Effector memory CD8-positive, alpha-beta T cell (primary cell): Measurements from ENCODE around the gene ASTL.

Source experiments
- ATAC-seq: fragments of 150-1000 bp; cut with Tn5 transposase; replicated peaks from 2 replicates; pipeline ENCODE4 v1.10.0; 2021; ENCODE audit warnings: mild to moderate bottlenecking, moderate library complexity
- DNase-seq, 3 experiments: peaks; one replicate each; pipeline ENCODE4 v3.0.0; 2021
- H3K27ac Mint-ChIP-seq, 2 donors: one replicate each; pipeline ENCODE4 v1.8.0; 2022; ENCODE audit warnings: mild to moderate bottlenecking in 2 of 2, mixed read lengths in 2 of 2, moderate library complexity in 2 of 2
- H3K27me3 Mint-ChIP-seq, 2 donors: one replicate each; pipeline ENCODE4 v1.8.0; 2022; ENCODE audit warnings: mixed read lengths in 2 of 2
- H3K36me3 Mint-ChIP-seq: one replicate; pipeline ENCODE4 v1.8.0; 2022; ENCODE audit warnings: mild to moderate bottlenecking, moderate library complexity, mixed read lengths; ENCODE audit not compliant: insufficient read depth
- H3K4me1 Mint-ChIP-seq, 2 donors: one replicate each; pipeline ENCODE4 v1.8.0; 2022; ENCODE audit warnings: low read depth in 2 of 2, mixed read lengths in 2 of 2
- H3K4me3 Mint-ChIP-seq, 2 donors: one replicate each; pipeline ENCODE4 v1.8.0; 2022; ENCODE audit warnings: mild to moderate bottlenecking in 2 of 2, mixed read lengths in 2 of 2, moderate library complexity in 2 of 2
- H3K9me3 Mint-ChIP-seq, 2 donors: one replicate each; pipeline ENCODE4 v1.8.0; 2022; ENCODE audit warnings: mixed read lengths in 2 of 2

ASTL gene

DNA sequence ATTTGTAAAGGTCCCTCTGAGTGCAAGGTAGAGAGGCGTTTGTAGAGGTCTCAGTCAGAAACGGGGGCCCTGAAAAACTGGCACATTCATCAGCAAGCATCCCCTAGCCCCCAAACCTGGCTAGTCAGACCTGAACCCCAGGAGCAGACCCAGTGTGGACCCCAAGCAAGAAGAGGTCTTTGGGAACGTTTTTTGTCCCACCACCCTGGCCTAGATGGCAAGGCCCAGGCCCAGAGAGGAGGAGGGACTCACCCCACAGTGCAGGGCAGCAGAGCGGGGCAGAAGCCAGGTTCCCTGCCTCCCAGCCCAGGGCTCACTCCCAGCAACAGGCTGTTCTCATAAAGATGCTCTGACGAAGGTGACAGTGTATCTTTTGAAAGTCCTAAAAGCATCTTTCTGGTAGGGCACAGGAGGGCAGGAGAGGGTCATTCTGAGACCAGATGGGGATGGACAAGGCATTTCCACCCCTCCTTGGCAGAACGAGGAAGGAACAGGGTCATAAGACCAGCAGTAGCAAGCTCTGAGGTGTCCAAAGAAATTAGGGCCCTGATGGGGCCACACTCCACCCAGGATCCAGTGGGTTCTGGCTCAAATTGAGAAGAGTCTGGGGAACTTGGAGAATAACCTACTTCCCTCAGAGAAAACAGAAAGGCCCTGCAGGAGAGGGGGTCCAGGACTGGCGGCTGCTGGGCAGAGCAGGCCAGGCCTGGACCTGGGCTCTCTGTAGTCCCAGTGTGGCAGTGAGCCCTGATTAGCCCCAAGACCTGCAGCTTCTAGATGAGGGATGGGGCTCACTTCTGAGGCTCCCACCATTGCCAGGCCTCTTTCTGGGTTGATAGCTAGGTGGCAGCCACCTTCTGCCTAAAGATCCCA, 40.1 kb downstream of the ASTL start:
- ATAC-seq, result no peak
- Mint-ChIP-seq H3K9me3 (no peaks in the 10 kb centered on the region), H3K36me3 (peaks cover 4% of the 10 kb centered on the region), H3K4me1 (no peaks in the 10 kb centered on the region), H3K4me3 (no peak overlapping the region), H3K27me3 (no peaks in the 10 kb centered on the region), H3K27ac (peak overlapping the region; percentile 51 to 54)
- DNase-seq, result no peak

DNA sequence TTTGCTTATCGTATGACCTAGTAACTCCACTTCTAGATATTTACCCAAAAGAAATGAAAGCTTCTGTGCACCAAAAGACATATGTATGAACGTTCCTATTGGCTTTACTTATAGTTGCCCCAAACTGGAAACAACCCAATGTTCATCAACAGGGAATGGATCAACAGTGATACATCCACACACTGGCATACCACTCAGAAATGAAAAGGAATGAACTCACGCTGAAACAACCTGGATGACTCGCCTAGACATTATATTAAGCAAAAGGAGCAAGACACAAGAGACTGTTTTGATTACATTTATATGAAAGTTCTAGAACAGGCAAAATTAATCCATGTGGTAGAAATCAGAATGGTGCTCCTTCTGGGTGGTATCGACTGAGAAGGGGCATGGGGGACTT, 40.9 kb downstream of the ASTL start:
- Mint-ChIP-seq H3K27me3 (no peaks in the 10 kb centered on the region), H3K4me1 (no peaks in the 10 kb centered on the region), H3K9me3 (no peaks in the 10 kb centered on the region), H3K4me3 (no peak overlapping the region), H3K27ac (peak overlapping the region in 1 of 2 donors; percentile 51), H3K36me3 (peaks cover 4% of the 10 kb centered on the region)
- DNase-seq, result no peak
- no peak for ATAC-seq

DNA sequence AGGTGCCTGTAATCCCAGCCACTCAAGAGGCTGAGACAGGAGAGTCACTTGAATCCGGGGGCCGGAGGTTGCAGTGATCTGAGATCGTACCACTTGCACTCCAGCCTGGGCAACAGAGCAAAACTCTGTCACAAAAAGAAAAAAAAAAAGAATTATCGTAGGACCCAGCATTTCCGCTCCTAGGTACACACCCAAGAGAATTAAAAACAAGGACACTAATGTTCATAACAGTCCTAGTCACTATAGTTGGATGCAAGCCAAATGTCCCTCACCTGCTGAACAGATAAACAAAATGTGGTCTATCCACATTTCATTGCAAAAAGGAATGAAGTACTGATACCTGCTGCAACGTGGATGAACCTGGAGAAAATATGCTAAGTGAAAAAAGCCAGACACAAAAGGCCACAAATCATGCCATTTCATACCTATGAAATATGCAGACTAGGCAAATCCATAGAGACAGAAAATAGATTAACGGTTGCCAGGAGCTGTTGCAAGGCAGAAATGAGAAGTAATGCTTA, 43.1 kb downstream of the ASTL start:
- H3K27me3 Mint-ChIP-seq, result peaks cover 0 to 18% of the 10 kb centered on the region in 2 donors
- no peak overlapping the region for H3K27ac Mint-ChIP-seq
- H3K4me3 Mint-ChIP-seq, result no peak overlapping the region
- no peaks in the 10 kb centered on the region for H3K36me3 Mint-ChIP-seq
- ATAC-seq, result no peak
- no peaks in the 10 kb centered on the region for H3K4me1 Mint-ChIP-seq
- no peaks in the 10 kb centered on the region for H3K9me3 Mint-ChIP-seq
- DNase-seq, result no peak

DNA sequence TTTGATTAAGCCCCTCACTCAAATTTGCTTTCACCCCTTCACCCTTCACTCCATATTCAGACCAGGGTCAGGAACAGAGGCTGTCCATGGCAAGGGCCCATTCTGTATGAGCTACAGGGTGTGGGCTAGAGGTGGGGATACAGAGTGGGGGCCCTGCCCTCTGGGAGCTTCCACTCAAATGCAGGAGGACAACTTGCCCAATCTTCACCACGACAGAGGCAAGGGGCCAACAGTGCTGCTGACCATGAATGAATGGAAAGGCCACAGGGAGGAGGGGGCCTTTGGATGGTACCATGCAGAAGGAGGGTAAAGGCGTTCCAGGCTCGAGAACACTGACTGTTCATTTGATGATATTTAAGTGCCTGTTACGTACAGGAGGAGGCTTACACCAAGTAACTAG, 44.8 kb downstream of the ASTL start:
- Mint-ChIP-seq H3K4me3 (no peak overlapping the region), H3K9me3 (no peaks in the 10 kb centered on the region), H3K27me3 (peaks cover 0 to 29% of the 10 kb centered on the region in 2 donors), H3K4me1 (no peaks in the 10 kb centered on the region), H3K36me3 (no peaks in the 10 kb centered on the region), H3K27ac (no peak overlapping the region)
- DNase-seq, result no peak
- ATAC-seq, result no peak

DNA sequence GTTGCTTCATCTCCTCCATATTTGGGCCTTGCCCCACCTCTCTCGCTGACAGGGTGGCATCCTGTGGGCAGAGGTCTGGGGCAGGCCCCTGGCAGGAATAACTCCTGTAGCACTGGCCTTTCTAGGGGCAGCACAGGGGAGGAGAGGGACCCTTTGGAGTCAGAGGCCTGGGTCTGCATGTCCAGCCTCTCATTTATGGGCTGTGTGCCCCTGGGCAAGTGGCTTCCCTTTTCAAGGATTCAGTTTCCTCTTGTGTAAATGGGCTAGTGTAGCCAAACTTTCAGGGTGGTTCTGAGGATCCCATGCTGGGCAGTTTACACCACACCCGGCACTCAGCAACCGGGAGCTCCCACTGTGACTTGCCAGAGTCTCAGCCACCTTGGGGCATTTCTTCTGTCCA, 45.4 kb downstream of the ASTL start:
- no peaks in the 10 kb centered on the region for H3K36me3 Mint-ChIP-seq
- H3K27me3 Mint-ChIP-seq, result peaks cover 0 to 29% of the 10 kb centered on the region in 2 donors
- no peaks in the 10 kb centered on the region for H3K9me3 Mint-ChIP-seq
- DNase-seq (no peak), ATAC-seq (no peak)
- H3K4me1 Mint-ChIP-seq, result no peaks in the 10 kb centered on the region
- H3K4me3 Mint-ChIP-seq, result no peak overlapping the region
- H3K27ac Mint-ChIP-seq, result no peak overlapping the region

DNA sequence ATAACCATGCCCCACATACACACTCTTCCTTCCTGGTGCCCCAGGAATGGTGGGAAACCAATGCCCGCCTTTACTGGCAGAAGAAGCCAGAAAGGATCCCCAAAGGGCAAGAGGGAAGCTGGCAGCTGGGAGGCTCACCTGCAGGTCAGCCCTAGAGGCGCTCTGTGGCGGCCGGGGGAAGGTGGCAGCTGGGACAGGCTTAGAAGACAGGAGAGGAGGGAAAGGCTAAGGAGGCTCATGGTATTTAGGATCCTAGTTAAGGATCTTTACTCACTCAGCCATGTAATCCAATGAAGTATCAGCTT, 45.8 kb downstream of the ASTL start:
- no peaks in the 10 kb centered on the region for H3K36me3 Mint-ChIP-seq
- H3K4me1 Mint-ChIP-seq, result no peaks in the 10 kb centered on the region
- H3K4me3 Mint-ChIP-seq, result no peak overlapping the region
- H3K27ac Mint-ChIP-seq, result peak overlapping the region in 1 of 2 donors; percentile 62
- DNase-seq (no peak), ATAC-seq (no peak)
- peaks cover 0 to 29% of the 10 kb centered on the region in 2 donors for H3K27me3 Mint-ChIP-seq
- no peaks in the 10 kb centered on the region for H3K9me3 Mint-ChIP-seq

DNA sequence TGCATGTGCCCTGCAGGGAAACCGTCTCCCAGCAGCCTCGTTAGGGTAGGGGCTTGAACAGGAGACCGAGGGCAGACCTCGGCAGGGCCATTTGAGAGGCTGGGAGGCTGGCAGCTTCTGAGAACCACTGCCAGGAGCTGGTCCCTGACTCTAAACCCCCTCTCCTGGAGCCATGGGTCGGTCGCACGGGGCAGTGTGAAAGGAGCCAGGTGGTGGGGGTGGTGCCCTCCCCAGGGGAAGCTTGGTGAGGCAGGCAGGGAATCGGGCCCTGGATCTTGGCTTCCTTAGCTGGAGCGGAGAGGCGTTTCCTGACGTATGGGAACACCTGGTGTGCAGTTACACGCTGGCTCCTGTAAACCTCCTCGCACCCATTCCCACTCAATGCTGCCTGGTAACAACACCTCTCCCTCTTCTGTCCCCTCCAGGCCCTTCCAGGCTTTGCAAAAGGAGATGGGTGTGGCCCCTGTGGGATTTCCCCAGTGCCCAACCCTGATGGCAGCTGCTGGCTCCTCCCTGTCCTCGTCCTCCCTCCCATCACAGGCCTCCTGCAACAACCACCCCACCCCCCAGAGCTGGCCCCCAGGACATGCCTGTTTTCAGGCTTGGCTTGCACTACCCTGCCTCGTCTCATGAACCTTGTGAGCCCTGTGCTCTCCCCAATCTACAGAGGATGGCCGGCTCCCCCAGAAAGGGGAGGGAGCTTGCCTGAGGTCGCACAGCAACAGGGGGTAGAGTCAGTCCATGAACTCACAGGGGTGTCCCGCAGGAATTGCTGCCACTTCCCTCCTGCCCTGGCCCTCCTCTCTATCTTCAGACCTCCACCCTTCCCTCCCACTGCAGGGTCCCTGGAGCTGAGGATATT, 46.4 kb downstream of the ASTL start:
- DNase-seq, result no peak
- no peak for ATAC-seq
- no peaks in the 10 kb centered on the region for H3K36me3 Mint-ChIP-seq
- no peaks in the 10 kb centered on the region for H3K9me3 Mint-ChIP-seq
- H3K27ac Mint-ChIP-seq, result peak overlapping the region in 1 of 2 donors; percentile 62
- H3K4me1 Mint-ChIP-seq, result no peaks in the 10 kb centered on the region
- peaks cover 0 to 29% of the 10 kb centered on the region in 2 donors for H3K27me3 Mint-ChIP-seq
- no peak overlapping the region for H3K4me3 Mint-ChIP-seq

DNA sequence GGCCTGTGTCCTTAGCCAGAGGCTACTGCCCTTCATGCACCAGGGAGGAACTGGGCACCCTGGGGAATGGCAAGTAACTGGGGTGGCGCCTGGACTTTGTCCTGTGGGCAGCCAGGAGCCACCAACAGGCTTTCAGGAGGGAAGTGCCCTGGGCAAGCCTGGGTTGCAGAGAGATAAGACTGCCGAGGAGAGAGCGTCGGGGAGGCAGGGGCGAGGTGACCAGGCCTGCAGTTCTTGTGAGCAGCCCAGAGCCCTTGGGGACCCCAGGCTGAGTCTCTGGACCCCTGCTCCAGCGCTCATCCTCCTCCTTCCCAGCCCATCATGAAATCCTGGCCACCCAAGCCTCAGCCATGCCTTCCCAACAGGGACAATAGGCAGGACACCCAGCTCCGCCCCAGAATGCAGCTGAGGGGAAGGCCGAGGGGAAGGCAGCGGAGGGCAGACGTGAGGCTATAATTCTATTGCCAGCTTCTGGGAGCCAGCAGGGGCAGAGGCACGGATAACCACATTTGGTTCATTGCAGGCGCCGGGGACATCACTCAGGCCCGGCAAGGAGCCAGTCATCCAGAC, 47.1 kb downstream of the ASTL start:
- ATAC-seq (no peak), DNase-seq (no peak)
- H3K27ac Mint-ChIP-seq, result no peak overlapping the region
- no peaks in the 10 kb centered on the region for H3K36me3 Mint-ChIP-seq
- H3K27me3 Mint-ChIP-seq, result peaks cover 0 to 29% of the 10 kb centered on the region in 2 donors
- H3K4me1 Mint-ChIP-seq, result no peaks in the 10 kb centered on the region
- H3K4me3 Mint-ChIP-seq, result no peak overlapping the region
- H3K9me3 Mint-ChIP-seq, result no peaks in the 10 kb centered on the region

DNA sequence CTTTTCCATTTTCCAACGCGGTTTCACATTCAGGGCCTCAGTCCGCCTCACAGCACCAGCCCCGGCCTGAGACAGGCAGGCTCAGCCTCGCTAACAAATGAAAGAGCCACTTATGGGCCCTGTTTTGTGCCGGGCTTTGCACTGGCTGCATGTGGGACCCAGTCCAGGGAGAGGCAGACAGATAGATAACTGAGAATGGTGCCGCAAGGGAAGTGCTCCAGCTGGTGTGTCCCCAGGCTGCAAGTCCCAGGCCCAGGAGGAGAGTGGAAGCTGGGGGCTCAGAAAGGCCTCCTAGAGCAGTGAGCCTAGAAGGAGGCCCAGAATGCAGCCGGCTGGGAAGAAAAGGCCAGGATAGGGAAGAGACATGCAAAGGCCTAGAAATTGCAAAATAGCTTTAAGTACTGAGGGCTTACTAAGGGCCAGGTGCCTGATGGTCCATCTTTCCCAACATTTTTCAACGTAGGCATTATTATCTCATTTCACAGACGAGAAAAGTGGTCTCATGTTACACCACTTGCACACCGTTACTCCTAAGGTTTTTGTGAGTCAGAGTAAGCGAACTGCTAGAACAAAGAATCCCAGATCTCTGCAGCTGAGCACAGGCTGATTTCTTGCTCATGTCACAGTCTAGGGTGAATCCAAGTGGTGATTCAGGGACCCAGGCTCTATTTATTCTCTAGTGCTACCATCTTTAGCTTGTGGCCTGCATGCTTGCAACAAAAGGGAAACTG, 47.9 kb downstream of the ASTL start:
- Mint-ChIP-seq H3K4me1 (no peaks in the 10 kb centered on the region), H3K9me3 (no peaks in the 10 kb centered on the region), H3K4me3 (no peak overlapping the region), H3K27ac (no peak overlapping the region), H3K36me3 (no peaks in the 10 kb centered on the region), H3K27me3 (peaks cover 0 to 34% of the 10 kb centered on the region in 2 donors)
- no peak for ATAC-seq
- DNase-seq, result no peak

DNA sequence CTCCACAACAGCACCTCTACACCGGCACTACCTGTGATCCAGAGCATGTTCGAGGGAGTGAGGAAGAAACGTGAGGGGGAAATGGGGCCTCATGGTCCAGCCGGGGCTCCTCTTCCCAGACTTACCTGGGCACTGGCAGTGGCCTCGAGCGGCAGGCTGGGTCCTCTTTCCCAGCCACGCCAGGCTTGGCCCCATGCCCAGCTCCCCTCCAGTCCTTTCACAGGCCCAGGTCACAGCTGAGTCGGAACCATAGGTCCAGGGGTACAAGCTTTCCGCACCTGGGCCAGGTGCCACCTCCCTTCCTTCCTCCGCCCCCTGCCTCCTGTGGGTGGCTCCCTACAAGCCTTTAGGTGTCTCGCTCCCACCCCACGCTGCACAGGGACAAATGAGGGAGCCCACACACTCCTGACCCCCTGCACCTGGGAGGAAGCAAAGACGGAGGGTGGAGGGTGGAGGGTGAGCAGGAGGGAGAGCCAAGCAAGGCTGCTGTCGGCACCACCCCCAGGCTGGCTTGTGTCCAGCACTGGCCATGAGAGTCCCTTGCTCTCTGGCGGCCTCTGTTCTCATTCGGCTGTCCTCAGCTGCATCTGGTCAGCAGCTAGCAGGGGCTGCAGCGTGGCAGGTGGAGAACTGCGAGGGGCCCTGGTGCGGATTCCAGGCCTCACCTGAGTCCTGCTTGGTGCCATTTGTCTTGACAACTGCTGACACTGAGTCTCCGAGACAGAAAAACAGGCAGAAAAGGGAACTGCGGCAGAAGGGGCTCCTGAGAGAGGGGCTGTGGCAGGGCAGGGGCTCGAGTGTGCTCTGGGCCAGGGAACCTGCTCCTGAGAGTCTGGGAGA, 48.7 kb downstream of the ASTL start:
- DNase-seq, result no peak
- H3K27me3 Mint-ChIP-seq, result peaks cover 0 to 42% of the 10 kb centered on the region in 2 donors
- H3K4me3 Mint-ChIP-seq, result no peak overlapping the region
- H3K9me3 Mint-ChIP-seq, result no peaks in the 10 kb centered on the region
- H3K27ac Mint-ChIP-seq, result no peak overlapping the region
- no peaks in the 10 kb centered on the region for H3K36me3 Mint-ChIP-seq
- H3K4me1 Mint-ChIP-seq, result no peaks in the 10 kb centered on the region
- ATAC-seq, result no peak

DNA sequence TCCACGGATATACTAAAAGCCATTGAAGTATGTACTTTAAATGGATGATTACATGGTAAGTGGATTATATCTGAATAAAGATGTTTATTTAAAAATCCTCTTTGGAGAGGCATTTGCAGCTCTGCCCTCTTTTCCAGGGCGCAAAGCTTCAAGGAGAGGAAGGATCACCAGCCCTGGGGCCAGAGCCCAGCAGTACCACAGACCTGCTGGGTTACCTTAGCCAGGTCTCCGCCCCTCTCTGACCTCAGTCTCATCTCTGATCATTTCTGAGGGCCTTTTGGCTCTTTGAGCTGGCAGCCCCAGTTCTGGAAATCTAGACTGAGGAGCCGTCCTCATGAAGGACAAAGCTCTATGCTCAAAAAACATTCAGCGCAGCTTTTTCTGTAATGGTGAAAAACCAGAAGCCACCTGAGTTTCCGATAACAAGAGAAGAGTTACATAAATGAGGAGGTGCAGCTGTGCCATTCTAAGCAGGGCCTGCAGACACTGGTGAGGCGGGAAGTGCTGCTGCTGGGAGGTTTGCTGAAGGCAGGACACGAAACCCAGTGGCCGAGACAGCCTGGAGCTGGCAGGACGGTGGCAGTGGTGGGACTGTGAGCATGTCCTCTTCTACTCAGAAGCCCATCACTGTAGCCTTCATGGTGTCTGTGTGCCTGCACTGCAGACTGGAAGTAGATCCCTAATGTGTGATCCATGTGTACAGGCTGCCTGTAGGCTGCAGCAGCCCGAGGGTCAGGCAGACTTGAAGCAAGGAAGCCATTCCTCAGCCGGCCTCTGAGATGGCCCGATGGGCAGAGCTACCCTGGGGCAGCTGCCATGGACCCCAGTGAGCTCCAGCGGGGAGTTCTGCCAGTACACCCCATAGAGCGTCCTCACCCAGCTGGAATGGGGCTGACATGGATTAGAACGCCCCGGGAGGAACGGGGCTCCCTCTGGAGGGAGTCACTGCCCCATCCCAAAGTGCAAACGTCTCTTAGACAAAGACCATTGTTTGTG, 49.7 kb downstream of the ASTL start:
- Mint-ChIP-seq H3K36me3 (no peaks in the 10 kb centered on the region), H3K27me3 (peaks cover 0 to 52% of the 10 kb centered on the region in 2 donors), H3K4me3 (no peak overlapping the region), H3K9me3 (no peaks in the 10 kb centered on the region), H3K27ac (no peak overlapping the region), H3K4me1 (no peaks in the 10 kb centered on the region)
- no peak for DNase-seq
- ATAC-seq, result no peak
